LoVo (cell line): ENCODE results near the gene CEP76.

Experiments
- DNase-seq: peaks from one replicate; pipeline ENCODE4 v3.0.0-alpha.2; 2016; ENCODE audit warnings: low spot score

Gene CEP76

DNA sequence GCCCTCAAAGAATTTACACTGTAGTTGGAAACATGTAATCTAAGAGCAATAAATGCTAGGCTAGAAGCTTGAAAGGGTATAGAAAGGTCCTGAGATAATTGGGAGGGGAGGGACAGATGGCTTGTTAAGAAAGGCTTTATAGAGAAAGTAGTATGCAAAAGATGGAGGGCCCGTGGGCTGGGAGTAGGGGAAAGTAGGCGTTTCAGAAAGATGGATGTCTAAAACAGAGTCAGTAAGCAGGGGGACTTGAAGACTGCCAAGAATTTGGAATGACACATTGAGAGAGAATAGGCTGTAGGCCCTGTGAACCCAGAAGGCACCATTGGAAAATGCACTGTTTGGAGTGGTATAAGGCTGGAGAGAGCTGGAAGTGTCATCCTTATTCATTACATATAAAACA lies 1.1 kb upstream of the CEP76 start:
- no peak for DNase-seq

- DNase-seq = no peak
These were observed 609 bp upstream of the CEP76 start for GRCh38 chr18:12703096-12703567.

- DNase-seq = peak; percentile 12
These were observed 1.4 kb downstream of the CEP76 start for GRCh38 chr18:12701161-12701560.

DNA sequence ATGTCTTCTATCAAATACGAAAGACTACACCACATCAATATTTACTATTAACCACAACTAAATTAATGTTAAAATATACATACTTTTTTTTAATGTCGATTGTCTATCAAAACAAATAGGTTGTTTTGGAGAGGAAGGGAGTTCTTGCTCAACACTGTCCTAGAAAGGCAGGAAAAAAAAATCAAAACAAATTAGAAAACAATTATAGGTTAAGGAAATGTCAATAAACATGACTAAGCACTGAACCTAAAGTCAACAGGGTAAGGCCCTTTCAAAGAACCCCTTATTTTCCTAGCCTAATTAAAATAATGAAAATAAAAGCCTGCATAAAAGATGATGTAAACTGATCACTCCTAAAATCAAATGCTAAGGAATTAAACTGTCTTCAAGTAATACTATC lies 2.8 kb downstream of the CEP76 start:
- DNase-seq = no peak

DNA sequence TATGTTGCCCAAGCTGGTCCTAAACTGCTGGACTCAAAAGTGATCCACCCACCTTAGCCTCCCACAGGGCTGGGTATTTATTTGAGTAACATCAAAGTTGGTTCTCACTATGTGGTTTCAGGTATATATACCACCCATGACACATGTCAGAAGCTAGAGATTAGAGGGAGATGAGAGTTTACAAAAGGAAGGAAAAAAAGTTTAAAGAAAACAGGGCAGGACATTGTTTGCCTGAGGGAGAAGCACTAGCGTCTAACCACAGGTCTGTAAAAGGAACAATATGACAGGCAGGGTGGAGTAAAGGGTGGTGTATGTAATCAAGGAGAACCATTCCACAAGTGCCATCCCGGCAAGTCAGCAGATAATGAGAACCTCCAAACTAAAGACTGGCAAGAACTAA lies 8.5 kb downstream of the CEP76 start:
- peak; percentile 57 for DNase-seq

- no peak for DNase-seq
These were observed 10.3 kb downstream of the CEP76 start for GRCh38 chr18:12692206-12692605.

- no peak for DNase-seq
These were observed 13.2 kb downstream of the CEP76 start for GRCh38 chr18:12689256-12689850.

GRCh38 chr18:12686100-12686499 lies 16.4 kb downstream of the CEP76 start:
- no peak for DNase-seq

DNA sequence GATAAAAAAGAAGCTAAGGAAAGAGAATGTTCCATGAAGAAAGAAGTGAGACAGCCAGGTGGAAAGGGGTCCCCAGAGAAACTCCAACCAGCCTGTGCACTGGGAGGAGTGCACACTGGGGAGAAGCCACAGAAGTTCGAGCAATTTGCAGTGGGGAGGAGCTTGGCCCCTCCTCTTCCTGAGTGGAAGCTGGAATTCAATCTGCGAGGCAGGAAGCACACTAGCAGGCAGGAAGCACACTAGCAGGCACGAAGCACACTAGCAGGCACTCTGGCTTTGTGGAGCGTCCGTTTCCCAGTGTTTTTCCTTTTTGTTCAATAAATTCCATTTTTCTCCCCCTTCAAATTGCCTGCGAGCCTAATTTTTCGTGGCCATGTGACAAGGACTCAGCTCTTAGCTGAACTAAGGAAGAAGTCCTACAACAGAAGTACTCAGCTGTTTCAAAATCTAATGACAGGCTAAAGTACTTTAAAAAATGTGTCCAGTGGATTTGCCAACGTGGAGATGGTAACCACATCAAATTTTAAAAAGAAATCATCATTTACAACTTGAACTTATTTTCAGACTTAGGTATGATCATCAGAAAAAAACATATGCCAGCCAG lies 23.2 kb downstream of the CEP76 start:
- DNase-seq = no peak

GRCh38 chr18:12668041-12668440 lies 34.5 kb downstream of the CEP76 start:
- DNase-seq = no peak

GRCh38 chr18:12659904-12660605 lies 42.5 kb downstream of the CEP76 start:
- peak; percentile 78 for DNase-seq

GRCh38 chr18:12658426-12659138 lies 43.9 kb downstream of the CEP76 start:
- DNase-seq = peak; percentile 28

DNA sequence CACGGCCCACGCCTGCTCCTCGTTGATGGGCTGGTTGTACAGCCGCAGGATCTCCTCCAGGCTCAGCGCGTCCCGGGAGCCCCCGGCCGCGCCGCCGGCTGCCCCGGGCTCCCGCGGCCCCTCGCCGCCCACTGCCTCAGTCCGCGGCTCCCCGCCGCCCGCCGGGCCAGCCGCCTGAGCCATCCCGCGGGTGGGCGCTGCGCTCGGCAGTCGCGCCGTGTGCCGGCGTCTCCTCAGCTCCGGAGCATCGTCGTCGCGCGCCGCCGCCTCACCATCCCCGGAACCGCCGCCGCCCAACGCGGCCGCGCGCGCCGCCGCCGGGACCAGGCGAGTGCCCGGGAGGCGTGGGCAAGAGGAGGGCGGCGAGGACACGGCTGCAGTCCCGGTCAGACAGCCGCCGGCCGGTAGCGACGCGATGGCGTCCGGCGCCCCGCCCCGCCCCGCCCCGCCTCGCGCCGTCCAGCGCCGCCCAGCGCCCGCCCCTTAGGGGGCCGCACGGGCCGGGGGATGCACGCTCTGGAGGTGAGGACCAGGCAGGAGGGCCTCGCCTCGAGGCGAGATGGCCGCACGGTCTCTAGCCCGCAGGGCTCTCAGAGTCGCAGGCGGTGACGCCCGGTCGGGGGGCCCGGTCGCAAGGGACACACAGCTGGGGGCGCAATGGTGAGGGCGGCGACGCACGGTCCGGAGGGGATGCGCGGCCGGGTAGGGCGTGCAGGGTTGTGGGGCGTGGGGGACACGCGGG lies 44.7 kb downstream of the CEP76 start, which contains the start of gene SPIRE1:
TSS of gene SPIRE1 (minus strand) at position 424 of the 742 bp plus-strand sequence. CDS start at position 183, 241 bp downstream.
- peak; percentile 75 for DNase-seq

- DNase-seq = peak; percentile 36
These were observed 45.4 kb downstream of the CEP76 start for GRCh38 chr18:12656938-12657683.

DNA sequence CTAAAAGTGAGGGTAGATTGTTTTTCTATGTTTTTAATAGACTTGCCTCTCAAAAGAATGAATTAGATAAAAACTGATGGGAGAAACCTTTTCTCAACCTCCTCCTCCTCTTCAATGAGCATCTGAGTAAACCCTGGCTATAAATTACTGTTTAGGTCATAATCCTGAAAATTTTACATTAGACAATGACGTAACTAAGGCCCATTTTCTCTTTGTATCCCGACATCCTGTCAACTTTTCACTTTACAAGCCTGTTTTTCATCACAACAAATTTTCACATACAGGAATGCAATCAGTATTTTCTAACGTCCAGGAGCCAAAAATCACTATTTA lies 46.0 kb downstream of the CEP76 start:
- DNase-seq = no peak

GRCh38 chr18:12654971-12655370 lies 47.6 kb downstream of the CEP76 start:
- DNase-seq = no peak

GRCh38 chr18:12652861-12653401 lies 49.6 kb downstream of the CEP76 start:
- no peak for DNase-seq

DNA sequence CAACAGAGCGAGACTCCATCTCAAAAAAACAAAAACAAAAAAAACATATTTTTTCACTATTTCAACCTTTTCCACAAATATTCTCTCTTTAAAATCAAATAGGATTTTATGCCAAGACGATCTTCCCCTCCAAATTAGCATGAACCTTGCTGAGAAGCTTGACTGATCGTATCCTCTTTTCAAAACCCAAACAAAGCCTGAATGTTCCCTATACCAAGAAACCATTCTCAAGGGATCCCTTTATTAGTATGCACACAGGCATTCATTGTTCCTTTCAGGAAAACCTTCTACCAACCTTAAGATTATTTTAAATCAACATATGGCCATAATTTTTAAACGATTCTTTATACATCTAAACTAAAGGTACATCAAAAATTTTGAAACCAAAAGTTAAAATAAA lies 50.9 kb downstream of the CEP76 start:
- no peak for DNase-seq

- DNase-seq = no peak
These were observed 54.8 kb downstream of the CEP76 start for GRCh38 chr18:12647773-12648172.

DNA sequence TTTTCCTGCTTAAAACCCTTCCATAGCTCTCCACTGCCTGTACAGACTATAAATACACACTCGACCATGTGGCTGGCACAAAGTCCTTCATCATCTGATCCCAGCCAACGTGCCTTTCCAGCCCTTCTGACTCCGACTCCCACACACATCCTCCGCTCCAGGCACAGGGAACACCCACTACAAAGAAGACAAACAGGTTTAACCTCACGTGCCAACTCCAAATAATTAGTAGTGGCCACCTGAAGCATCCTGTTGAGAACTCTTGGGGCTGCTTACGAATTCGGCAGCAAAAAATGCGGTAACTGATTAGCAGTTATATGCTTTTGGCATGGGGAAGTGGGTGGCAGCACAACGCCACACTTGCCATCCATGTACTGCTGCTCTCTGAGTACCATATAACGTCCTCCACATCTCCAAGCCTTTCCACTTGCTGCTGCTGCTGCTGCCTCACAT lies 56.7 kb downstream of the CEP76 start:
- DNase-seq = no peak

DNA sequence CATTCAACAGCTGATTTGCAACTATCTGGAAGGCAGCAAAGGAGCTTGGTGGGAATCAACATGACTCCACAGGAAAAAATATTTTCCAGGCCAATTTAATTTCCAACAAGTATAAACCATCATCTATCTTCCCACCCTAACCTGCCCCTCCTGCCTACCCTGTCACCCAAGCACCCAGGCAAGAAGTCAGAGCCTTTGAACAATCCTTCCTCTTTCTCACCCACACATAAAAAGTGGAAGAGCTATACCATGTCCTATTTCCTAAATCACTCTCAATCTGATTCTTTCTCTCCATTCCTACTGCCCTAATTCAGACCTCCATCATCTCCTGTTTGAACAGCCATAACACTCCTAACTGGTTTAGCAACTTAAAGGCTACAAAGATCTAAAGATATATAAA lies 57.3 kb downstream of the CEP76 start:
- DNase-seq = no peak
